GM18519 (cell line): ENCODE results near the gene IRAK2.
"Not testable (repeated sequence)": the region's sequence is repeated elsewhere in the genome, so short reads cannot be mapped to it uniquely, and the experiment has no call there.

ENCODE experiments used
- ATAC-seq: cut with Tn5 transposase; IDR thresholded peaks from one replicate; pipeline ENCODE4 v1.9.1; 2021; ENCODE audit warnings: mild to moderate bottlenecking, moderate library complexity; ENCODE audit not compliant: unreplicated experiment, low FRiP score

Gene IRAK2

DNA sequence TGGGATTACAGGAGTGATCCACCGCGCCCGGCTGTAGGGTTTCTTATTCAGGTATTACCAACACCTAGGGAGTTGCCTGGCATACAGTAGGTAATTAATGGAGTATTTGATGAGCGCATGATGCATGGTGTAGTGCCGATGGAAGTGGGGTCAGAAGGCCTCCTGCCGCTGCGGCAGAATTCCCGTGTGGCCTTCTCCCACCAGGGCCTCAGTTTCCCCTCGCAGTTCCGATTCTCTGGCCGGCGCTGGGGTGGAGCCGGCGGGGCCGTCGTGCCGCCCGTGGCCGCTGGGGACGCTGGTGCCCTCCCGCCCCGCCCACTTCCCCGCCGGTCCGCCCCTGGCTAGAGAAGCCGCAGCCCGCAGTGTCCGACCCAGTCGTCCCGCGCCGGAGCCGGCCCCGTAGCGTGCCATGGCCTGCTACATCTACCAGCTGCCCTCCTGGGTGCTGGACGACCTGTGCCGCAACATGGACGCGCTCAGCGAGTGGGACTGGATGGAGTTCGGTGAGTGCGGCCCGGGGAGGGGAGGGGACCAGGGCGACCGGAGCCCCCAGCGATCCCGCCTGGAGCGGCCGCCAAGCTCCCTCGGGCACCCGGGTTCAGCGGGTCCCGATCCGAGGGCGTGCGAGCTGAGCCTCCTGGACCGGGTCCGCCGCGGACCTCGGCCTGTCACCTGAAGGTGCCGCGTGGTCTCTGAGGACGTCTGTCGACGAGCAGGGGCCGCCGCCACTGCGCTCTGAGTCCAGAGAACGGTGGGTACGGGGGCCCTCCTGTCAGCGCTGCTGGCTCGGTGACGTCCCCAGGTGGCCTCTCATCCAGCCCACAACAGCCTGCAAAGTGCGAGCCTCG, at the start of gene IRAK2:
Gene IRAK2, plus strand, starts transcription at position 374 of the 848 bp plus-strand sequence. Its CDS starts 36 bp downstream, at position 410.
- ATAC-seq, result no peak

- ATAC-seq, result peak; percentile 96
Measured at GRCh38 chr3:10115326-10116137, 49.2 kb upstream of the IRAK2 start, which contains the start of gene BRK1. Gene BRK1, plus strand, starts transcription at chr3:10115675. Its CDS starts 27 bp downstream, at chr3:10115702.

GRCh38 chr3:10116138-10116460, 48.6 kb upstream of the IRAK2 start:
- ATAC-seq, result no peak

DNA sequence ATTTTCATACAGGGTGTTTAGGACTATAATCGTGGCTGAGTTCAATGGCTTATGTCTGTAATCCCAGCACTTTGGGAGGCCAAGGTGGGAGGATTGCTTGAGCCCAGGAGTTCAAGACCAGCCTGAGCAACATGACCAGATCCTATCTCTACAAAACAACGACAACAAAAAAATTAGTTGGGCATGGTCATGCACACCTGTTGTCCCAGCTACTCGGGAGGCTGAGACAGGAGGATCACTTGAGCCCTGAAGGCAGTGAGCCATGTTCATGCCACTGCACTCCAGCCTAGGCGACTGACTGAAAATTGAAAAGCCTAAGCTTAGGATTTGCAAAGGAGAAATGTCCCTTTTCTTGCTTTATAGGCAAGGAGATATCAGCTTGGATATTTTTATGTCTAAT, 47.8 kb upstream of the IRAK2 start:
- ATAC-seq, result no peak

DNA sequence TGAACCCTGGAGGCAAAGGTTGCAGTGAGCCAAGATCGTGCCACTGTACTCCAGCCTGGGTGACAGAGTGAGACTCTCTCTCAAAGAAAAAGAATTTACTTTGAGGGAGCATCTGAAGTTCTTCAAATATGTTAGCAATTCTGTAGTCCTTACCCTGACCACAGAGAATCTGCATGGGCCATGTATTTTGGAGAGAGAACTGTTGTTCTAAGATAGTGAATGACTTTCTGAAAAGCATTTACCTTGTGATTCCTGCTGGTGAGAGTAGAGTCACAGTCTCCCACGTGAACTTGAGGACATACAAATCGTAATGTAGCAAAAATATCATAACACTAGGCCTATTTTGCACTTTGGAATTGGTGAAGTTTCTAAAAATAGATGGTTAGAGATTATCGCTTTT, 45.3 kb upstream of the IRAK2 start:
- no peak for ATAC-seq

- ATAC-seq, result no peak
Measured at GRCh38 chr3:10121064-10121463, 43.7 kb upstream of the IRAK2 start.

DNA sequence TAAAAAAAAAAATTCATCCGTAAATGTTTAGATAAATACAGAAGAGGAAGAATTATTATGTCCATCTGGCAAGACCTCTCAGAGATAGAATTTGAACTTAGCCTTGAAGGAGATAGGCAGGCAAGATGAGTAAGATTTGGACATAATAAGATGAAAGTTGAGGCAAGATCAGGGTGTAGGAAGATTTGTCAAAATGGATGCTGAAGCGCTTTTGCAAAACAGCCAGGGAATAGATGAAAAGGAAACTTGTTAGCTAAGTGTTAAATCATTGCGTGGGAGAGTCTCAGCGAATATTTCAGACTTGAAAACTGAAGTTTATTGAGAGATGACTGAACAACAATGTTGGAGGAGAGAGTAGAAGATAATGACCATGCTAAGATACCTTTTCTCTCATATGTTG, 42.0 kb upstream of the IRAK2 start:
- ATAC-seq, result no peak

- not testable (repeated sequence) for ATAC-seq
Measured at GRCh38 chr3:10135872-10136271, 28.8 kb upstream of the IRAK2 start.

DNA sequence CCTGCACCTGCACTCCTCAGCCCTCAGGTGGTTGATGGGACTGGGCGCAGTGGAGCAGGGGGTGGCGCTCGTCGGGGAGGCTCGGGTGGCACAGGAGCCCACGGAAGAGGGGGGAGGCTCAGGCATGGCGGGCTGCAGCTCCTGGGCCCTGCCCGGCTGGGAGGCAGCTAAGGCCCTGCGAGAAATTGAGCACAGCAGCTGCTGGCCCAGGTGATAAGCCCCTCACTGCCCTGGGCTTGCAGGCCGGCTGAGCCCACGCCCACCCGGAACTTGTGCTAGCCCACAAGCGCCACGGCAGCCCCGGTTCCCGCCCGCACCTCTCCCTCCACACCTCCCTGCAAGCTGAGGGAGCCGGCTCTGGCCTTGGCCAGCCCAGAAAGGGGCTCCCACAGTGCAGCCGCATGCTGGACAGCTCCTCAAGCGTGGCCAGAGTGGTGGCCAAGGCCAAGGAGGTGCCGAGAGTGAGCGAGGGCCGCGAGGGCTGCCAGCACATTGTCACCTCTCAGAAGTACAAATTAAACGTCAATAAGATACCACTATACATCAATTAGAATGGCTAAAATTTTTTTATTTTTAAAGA, 28.2 kb upstream of the IRAK2 start:
- ATAC-seq, result no peak

DNA sequence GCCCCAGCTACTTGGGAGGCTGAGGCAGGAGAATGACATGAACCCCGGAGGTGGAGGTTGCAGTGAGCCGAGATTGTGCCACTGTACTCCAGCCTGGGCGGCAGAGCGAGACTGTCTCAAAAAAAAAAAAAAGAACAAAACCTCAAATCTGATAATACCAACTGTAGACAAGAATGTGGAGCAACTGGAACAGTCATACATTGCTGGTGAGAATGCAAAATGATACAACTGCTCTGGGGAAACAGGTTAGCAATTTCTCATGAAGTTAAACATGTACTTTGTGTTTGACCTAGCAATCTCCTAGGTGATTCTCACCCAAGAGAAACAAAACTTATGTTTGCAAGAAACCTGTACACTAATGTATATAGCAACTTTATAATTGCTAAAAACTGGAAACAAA, 27.5 kb upstream of the IRAK2 start:
- ATAC-seq, result no peak

GRCh38 chr3:10140996-10141546, 23.6 kb upstream of the IRAK2 start:
- ATAC-seq, result no peak

GRCh38 chr3:10142707-10143560, 21.8 kb upstream of the IRAK2 start:
- ATAC-seq, result no peak

DNA sequence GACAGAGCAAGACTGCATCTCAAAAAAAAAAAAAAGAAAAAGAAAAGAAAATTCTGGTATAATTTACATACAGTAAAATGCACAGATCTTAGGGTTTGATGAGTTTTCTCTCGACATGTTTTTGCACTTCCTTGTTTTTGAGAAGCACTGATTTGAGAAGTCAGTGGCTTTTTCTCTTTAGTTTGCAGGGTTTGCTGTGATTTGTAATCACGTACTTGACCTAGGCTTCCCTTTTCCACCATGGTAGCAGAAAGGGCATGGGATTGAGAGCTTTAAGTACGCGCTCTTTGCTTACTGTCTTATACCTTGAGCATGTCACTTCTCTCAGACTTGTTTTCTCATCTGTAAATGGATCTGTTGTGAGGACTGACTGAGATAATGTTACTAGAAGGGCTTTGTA, 19.0 kb upstream of the IRAK2 start:
- no peak for ATAC-seq

- ATAC-seq, result no peak
Measured at GRCh38 chr3:10149226-10149625, 15.5 kb upstream of the IRAK2 start.

DNA sequence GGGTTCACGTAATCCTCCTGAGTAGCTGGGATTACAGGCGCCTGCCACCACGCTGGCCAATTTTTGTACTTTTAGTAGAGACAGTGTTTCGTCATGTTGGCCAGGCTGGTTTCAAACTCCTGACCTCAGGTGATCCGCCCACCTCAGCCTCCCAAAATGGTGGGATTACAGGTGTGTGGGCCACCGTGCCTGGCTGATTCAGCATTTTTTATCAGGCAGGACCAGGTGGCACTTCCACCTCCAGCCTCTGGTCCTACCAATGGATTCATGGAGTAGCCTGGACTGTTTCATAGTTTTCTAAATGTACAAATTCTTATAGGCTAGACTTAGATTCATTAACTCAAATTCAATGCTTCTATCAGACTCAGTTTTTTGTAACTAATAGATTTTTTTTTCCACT, 13.7 kb upstream of the IRAK2 start:
- ATAC-seq, result no peak

- no peak for ATAC-seq
Measured at GRCh38 chr3:10154335-10155122, 10.2 kb upstream of the IRAK2 start.

DNA sequence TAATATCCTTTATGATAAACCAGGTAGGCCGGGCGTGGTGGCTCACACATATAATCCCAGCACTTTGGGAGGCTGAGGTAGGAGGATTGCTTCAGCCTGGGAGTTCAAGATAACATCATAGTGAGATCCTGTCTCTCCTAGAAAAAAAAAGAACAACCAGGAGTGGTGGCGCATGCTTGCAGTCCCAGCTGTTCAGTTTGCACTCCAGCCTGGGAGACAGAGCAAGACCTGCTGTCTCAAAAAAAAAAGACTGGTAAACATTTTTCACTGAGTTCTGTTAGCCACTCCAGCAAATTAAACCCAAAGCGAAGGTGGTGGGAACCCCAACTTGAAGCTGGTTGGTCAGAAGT, 9.6 kb upstream of the IRAK2 start:
- no peak for ATAC-seq

GRCh38 chr3:10155658-10156057, 9.1 kb upstream of the IRAK2 start:
- no peak for ATAC-seq

- ATAC-seq, result no peak
Measured at GRCh38 chr3:10157031-10157430, 7.7 kb upstream of the IRAK2 start.
